IMR-90 (cell line): ENCODE results near the gene CAMTA1.

ENCODE experiments used
- CEBPB ChIP-seq: IDR thresholded peaks from 2 replicates; pipeline ENCODE4 v1.6.1; 2012; ENCODE audit warnings: low read depth, low read length, improper control_type of control experiment
- FOS ChIP-seq: fragments of 150-350 bp; IDR thresholded peaks from 2 replicates; pipeline ENCODE4 v1.6.1; 2016; ENCODE audit warnings: low read depth, low read length
- MAFK ChIP-seq: IDR thresholded peaks from 2 replicates; pipeline ENCODE4 v1.6.1; 2012; ENCODE audit warnings: low read depth, low read length, improper control_type of control experiment
- MAZ ChIP-seq: IDR thresholded peaks from 2 replicates; pipeline ENCODE4 v1.6.1; 2012; ENCODE audit warnings: low read depth, mild to moderate bottlenecking, low read length, improper control_type of control experiment, moderate library complexity, borderline replicate concordance
- MXI1 ChIP-seq: IDR thresholded peaks from 2 replicates; pipeline ENCODE4 v1.6.1; 2012; ENCODE audit warnings: low read depth, mild to moderate bottlenecking, low read length, moderate library complexity, borderline replicate concordance
- NFE2L2 ChIP-seq: fragments of 150-350 bp; IDR thresholded peaks from 2 replicates; pipeline ENCODE4 v1.6.1; 2016; ENCODE audit warnings: low read depth, mild to moderate bottlenecking, low read length
- POLR2A ChIP-seq: IDR thresholded peaks from 2 replicates; pipeline ENCODE4 v1.6.1; 2012; ENCODE audit warnings: mild to moderate bottlenecking, low read depth, low read length
- RAD21 ChIP-seq: IDR thresholded peaks from 2 replicates; pipeline ENCODE4 v1.6.1; 2012; ENCODE audit warnings: low read length, improper control_type of control experiment
- RCOR1 ChIP-seq: IDR thresholded peaks from 2 replicates; pipeline ENCODE4 v1.6.1; 2012; ENCODE audit warnings: mild to moderate bottlenecking, low read length, improper control_type of control experiment; ENCODE audit not compliant: insufficient replicate concordance
- RFX5 ChIP-seq: IDR thresholded peaks from 2 replicates; pipeline ENCODE4 v1.8.0; 2012; ENCODE audit warnings: low read depth, mild to moderate bottlenecking, low read length, moderate library complexity
- SMC3 ChIP-seq: fragments of 150-350 bp; IDR thresholded peaks from 2 replicates; pipeline ENCODE4 v1.6.1; 2016; ENCODE audit warnings: low read depth, mild to moderate bottlenecking, antibody characterized with exemption, low read length, moderate library complexity
- TF ChIP-seq, protein P1 (sequence below): fragments of 150-350 bp; IDR thresholded peaks from 2 replicates; pipeline ENCODE4 v1.6.1; 2017; ENCODE audit warnings: mild to moderate bottlenecking, antibody characterized with exemption, low read length, low read depth
- TF ChIP-seq, protein P2 (sequence below): conservative IDR thresholded peaks from 2 replicates; pipeline ENCODE4 v1.5.1; 2012; ENCODE audit warnings: mild to moderate bottlenecking, low read depth, low read length, improper control_type of control experiment
- TF ChIP-seq, protein P3 (sequence below): fragments of 150-350 bp; IDR thresholded peaks from 2 replicates; pipeline ENCODE4 v1.6.1; 2016; ENCODE audit warnings: low read depth, mild to moderate bottlenecking, low read length, moderate library complexity, borderline replicate concordance

DNA sequence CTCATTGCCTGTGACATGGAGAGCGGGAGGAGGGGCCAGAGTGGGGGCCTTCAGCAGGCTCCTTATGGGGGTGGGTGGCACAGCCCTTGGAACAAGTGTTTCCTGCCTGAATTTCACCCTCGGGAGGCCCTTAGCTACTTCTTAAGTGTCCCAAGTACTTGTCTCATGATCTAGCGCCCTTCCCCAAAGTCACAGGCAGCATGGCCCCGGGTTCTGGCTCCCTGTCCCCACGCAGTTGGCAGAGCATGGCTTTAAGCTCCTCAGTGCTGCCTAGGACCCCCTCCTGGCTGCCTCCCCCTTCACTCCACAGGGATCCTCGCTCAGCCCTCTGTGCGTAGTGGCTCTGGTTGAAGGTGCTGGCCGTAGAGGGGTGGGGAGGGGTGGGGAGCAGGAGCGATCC lies 197.2 kb downstream of the CAMTA1 start:
- TF ChIP-seq, protein P1, sequence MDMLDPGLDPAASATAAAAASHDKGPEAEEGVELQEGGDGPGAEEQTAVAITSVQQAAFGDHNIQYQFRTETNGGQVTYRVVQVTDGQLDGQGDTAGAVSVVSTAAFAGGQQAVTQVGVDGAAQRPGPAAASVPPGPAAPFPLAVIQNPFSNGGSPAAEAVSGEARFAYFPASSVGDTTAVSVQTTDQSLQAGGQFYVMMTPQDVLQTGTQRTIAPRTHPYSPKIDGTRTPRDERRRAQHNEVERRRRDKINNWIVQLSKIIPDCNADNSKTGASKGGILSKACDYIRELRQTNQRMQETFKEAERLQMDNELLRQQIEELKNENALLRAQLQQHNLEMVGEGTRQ = no peak
- TF ChIP-seq, protein P2, sequence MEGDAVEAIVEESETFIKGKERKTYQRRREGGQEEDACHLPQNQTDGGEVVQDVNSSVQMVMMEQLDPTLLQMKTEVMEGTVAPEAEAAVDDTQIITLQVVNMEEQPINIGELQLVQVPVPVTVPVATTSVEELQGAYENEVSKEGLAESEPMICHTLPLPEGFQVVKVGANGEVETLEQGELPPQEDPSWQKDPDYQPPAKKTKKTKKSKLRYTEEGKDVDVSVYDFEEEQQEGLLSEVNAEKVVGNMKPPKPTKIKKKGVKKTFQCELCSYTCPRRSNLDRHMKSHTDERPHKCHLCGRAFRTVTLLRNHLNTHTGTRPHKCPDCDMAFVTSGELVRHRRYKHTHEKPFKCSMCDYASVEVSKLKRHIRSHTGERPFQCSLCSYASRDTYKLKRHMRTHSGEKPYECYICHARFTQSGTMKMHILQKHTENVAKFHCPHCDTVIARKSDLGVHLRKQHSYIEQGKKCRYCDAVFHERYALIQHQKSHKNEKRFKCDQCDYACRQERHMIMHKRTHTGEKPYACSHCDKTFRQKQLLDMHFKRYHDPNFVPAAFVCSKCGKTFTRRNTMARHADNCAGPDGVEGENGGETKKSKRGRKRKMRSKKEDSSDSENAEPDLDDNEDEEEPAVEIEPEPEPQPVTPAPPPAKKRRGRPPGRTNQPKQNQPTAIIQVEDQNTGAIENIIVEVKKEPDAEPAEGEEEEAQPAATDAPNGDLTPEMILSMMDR = no peak
- no peak for TF ChIP-seq RCOR1
- TF ChIP-seq CEBPB = no peak
- no peak for TF ChIP-seq RAD21
- TF ChIP-seq POLR2A = no peak
- TF ChIP-seq SMC3 = no peak
- TF ChIP-seq MXI1 = no peak
- no peak for TF ChIP-seq MAFK
- no peak for TF ChIP-seq RFX5
- no peak for TF ChIP-seq MAZ
- no peak for TF ChIP-seq NFE2L2
- TF ChIP-seq, protein P3, sequence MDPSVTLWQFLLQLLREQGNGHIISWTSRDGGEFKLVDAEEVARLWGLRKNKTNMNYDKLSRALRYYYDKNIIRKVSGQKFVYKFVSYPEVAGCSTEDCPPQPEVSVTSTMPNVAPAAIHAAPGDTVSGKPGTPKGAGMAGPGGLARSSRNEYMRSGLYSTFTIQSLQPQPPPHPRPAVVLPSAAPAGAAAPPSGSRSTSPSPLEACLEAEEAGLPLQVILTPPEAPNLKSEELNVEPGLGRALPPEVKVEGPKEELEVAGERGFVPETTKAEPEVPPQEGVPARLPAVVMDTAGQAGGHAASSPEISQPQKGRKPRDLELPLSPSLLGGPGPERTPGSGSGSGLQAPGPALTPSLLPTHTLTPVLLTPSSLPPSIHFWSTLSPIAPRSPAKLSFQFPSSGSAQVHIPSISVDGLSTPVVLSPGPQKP = no peak
- TF ChIP-seq FOS = no peak
